DMS53 treated with DMSO at 0.1 percent for 48 hours (cell line): Measurements from ENCODE around the gene EXOC4.
"Not testable (repeated sequence)": the region's sequence is repeated elsewhere in the genome, so short reads cannot be mapped to it uniquely, and the experiment has no call there.

Experiments
- DNase-seq: peaks from one replicate; lab custom pipeline; 2025; ENCODE audit not compliant: unreplicated experiment; lab: John Stamatoyannopoulos, UW

Gene EXOC4

GRCh38 chr7:133962646-133963045 is 709.8 kb downstream of the EXOC4 start:
- no peak for DNase-seq

GRCh38 chr7:133963629-133964028 is 710.8 kb downstream of the EXOC4 start:
- DNase-seq: no peak

- no peak for DNase-seq
Measured at GRCh38 chr7:133971625-133972024, 718.7 kb downstream of the EXOC4 start.

GRCh38 chr7:133973710-133974109 is 720.8 kb downstream of the EXOC4 start:
- no peak for DNase-seq

- no peak for DNase-seq
Measured at GRCh38 chr7:133975130-133975529, 722.3 kb downstream of the EXOC4 start.

- no peak for DNase-seq
Measured at GRCh38 chr7:133976140-133976539, 723.3 kb downstream of the EXOC4 start.

GRCh38 chr7:133977409-133978274 is 724.8 kb downstream of the EXOC4 start:
- peak; percentile 53 for DNase-seq

GRCh38 chr7:133978502-133979295 is 725.8 kb downstream of the EXOC4 start:
- no peak for DNase-seq

- DNase-seq: no peak
Measured at GRCh38 chr7:133980804-133981203, 727.9 kb downstream of the EXOC4 start.

- no peak for DNase-seq
Measured at GRCh38 chr7:133983685-133984419, 731.0 kb downstream of the EXOC4 start.

GRCh38 chr7:133985300-133985699 is 732.4 kb downstream of the EXOC4 start:
- DNase-seq: no peak

GRCh38 chr7:133987582-133987981 is 734.7 kb downstream of the EXOC4 start:
- no peak for DNase-seq

GRCh38 chr7:133993547-133993946 is 740.7 kb downstream of the EXOC4 start:
- no peak for DNase-seq

GRCh38 chr7:133994100-133994499 is 741.2 kb downstream of the EXOC4 start:
- DNase-seq: not testable (repeated sequence)

- no peak for DNase-seq
Measured at GRCh38 chr7:133997463-133997862, 744.6 kb downstream of the EXOC4 start.

- no peak for DNase-seq
Measured at GRCh38 chr7:133999178-133999577, 746.3 kb downstream of the EXOC4 start.

GRCh38 chr7:134004829-134005505 is 752.1 kb downstream of the EXOC4 start:
- DNase-seq: no peak

- no peak for DNase-seq
Measured at GRCh38 chr7:134009314-134010110, 756.6 kb downstream of the EXOC4 start.

- no peak for DNase-seq
Measured at GRCh38 chr7:134013249-134013648, 760.4 kb downstream of the EXOC4 start.

- no peak for DNase-seq
Measured at GRCh38 chr7:134014935-134015334, 762.1 kb downstream of the EXOC4 start.
